Stimulated activated CD8-positive, alpha-beta memory T cell treated with anti-CD3 and anti-CD28 coated beads, Interleukin-7, amount 100 ng/mL, for 24 hours (primary cell): ENCODE measurements around the gene TMEM164.

Experiments
- DNase-seq: peaks from one replicate; pipeline ENCODE4 v3.0.0-alpha.2; 2020; ENCODE audit warnings: low read depth

Gene TMEM164

DNA sequence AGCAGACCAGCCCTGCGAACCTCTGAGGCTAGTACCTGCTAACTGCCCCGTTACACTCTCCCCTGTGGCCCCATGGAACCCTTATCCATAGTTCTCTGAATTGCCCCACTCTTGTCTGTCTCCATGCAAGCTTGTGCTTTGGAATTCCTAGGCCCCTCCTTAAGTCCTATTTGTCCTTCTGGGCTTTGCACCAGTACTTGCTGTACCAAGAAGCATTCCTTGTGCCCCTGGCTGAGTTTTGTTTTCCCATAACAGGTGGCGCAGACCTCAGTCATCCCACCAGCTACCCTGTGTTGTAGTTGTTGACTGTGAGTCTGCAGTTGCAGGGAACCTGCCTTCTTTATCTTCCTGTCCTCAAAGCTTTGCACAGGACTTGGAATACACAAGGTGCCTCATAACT, 167.1 kb downstream of the TMEM164 start:
- DNase-seq = no peak

DNA sequence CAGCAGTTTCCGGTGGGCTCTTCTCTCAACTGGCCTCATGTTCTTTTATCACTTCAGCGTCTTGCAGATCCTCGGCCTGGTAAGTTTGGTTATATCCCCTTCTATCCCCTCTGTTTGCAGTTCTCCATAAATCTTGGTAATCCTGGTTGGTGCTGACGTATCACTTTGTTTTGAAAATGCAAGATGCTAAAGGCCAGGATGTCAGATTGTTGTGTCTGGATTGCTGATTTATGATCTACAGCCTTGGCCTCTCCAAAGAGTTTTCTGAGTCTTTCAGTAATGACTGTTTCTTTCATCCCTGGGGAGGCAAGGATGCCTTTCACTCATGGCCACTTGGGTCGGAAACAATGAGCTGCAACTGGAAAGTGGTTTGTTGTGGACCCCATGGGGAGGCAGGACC, 168.5 kb downstream of the TMEM164 start:
- no peak for DNase-seq

DNA sequence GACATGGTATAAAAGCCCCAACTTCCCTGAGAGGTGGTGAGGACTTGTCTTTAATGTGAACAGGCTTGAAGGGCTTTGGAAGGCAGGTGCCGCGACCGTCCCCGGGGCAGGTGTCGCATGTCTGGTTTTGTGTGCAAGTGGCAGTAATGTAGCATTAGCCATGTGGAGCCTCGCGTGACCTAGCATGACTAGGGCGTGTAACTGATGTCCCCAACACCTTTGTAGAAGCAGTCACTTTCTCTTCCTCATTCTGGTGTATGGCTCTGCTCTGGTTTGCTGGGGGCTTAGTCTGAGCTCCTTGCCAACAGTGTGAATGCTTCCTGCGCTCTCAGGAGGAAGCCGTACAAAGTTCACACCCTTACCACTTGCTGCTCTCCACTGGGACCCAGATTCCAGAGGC, 169.3 kb downstream of the TMEM164 start:
- DNase-seq = no peak

DNA sequence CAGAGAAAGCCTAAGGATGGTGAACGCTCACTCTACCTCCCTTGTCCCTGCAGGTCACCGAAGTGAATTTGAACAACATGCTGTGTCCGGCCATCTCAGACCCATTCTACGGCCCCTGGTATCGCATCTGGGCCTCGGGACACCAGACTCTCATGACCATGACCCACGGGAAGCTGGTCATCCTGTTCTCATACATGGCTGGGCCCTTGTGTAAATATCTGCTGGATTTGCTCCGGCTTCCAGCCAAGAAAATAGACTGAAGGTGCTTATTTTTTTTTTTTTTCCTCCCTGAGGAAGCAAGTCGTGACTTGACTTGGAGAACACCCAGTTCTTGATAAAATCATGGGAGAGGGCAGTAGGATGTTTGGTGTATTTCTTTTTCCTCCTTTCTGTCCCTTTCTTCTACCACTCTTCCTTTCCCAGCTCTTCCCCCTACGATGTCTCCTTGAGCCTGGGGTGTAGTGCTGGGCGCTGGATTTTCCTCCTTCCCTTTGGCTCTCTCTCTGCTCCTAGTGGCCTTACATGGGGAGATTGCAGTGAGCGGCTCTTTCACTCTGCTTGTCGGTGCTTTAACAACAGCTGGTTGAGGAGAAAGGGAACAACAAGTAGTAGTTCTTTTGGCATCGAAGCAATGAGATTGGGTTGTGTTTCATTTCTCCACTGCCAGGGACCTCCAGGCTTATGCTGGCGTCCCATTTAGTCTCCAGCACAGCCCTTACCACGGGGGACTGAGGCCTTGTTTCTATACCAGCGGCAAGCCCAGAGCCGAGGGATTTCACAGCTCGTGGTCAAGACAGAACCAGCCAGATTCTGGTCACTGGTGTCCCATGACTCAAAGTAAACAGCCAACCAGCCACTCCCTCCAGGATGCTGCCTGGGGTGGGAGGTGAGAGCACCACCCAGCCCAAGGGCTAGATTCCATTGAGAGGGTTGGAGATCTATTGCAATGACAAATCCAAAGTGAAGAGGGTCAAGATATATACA, 170.6 kb downstream of the TMEM164 start:
- DNase-seq = no peak

DNA sequence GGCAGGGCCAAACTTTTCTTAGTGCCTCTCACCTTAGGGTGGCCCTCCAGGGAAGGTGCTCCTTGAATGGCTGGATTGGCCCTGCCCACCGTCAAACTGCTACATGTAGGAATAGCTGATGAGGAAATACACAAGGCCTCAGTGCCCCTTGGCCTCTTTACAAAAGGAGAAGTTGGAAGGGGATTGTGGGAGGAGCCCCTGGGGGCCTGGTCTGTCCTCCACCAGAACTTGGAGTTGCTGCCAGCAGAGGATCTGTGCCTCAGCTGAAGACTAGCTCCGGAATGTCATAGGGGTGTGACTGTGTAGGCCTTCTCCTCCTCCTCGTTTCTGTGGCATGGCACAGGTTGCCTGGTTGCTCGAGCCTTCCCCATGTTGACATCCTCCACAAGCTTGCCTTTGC, 172.2 kb downstream of the TMEM164 start:
- DNase-seq = no peak

DNA sequence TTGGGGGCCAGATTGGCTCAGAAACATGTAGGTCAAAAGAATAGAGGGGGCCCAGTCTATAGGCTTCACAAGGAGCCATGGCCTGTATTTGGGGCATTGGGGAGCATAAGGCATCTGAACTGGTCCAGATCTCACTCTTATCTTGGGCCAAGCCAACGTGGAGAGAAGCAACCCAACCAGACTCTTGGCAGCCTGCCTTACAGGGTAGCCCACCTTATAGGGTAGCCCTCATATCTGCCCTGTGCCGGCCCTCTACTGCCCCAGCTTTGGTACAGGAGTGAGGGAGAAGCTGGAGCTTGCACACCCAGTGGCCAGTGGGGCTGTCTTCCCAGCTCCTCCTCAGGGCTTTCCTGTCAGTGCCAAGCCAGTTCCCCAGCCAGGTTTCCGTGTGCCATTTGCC, 172.8 kb downstream of the TMEM164 start:
- no peak for DNase-seq

DNA sequence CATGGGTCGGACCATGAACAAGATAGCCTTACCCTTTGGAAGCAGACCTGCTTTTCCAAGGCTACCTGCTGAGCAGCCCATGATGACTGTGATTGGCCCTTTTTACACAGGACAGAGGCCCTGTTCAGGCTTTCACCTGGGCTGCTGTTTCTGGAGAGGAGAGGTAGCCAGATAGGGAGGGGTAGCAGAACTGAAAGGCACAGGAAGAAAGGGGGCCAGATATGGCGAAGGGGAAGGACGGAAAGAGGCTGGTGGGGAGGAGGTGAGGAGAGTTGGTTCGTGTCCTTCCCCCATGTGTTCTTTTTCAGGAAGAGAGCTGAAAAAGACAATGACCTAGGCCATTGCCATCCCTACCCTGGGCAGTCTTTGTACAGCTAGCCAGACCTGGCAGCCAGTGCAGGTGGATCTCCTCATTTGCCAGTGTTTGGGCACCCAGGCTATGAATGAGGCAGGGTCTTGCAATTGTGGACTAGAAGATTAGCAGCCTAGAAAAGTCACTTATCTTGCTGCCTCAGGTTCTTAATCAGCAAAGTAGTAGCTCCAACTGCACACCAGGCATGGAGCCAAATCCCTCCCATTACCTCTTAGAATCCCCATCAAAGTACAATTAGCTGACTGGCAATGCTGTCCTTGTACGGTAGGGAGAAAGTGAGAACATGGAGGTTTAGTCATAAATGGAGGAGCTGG, 175.4 kb downstream of the TMEM164 start:
- no peak for DNase-seq

DNA sequence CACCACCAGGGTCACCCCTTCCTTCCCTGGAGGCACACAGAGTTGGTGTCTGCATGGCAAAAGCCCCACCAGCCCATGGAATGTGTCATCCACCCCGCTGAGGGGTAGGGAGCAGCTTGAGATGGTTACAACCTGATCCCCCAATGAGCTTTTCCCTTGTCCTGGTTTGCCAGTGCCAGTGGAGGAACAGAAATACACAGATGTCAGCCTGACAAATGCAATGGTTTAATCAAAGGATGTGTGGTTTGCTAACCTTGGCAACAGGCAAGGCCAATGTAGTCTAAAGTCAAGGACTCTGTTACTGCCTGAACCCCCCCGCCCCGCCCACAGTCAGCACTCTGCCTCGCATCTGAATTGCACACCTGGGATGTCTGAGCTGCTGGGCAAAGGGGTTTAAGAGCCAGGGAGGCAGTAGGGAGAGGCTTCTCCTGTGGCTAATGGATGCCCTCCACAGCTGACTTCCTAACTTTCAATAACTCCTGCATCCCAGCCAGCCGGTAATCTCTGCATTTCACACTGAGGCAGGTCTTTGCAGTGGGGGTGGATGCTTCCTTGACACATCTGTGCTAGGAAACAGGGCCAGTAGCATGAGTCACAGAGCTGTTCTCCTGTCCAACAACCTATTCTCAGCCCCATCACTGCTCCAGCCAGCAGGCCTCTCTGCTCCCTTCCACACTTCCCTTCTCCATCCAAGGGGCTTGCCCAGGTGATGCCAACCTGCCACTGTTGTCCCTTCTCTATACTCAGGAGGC, 177.4 kb downstream of the TMEM164 start:
- DNase-seq = no peak

DNA sequence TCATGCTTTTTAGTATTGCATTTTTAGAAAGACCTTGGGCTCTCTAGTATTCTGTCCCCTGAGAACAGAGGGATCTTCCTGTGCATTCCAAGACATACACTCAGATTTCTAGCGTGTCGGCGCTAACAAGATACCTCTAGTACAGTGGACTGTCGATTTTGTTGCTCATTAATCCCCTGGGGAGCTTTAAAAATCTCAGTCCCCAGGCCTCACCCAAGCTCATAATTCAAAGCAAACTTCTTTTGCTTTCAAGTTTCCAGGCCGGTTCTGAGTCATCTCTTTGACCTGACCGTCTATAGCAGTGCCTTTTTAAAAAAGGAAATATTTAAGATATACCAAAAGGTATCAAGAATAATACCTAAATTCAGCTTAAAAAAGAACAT, 178.0 kb downstream of the TMEM164 start:
- no peak for DNase-seq

DNA sequence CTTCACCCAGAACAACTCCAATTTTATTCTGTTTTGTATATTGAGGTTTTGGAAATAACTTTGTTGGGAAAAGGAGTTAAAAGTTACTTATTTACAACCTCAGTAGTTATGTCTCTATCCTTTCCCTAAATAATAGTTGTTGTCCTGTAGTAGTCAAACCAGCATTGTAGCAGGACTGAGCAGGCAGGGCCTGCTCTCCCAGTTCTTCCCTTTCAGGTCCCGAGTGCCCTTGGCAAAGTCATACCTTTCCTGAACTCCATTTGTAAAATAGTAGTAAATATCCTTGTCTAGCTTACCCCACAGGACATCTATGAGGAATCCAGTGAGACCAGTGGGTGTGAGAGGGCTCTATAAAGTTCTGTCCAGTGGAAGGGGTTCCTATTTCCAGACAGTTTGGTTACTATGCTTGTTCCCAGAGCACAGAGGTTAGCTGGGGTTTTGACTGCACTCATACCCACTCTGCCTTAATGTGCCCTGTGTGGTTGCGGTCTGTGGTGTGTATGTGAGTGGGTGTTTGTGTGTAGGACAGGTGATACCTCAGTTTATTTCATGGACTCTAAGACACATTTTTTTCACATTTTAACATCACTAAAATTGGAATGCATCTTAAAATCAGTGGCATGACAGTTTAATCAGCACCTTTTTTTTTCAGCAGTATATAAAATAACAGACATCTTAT, 178.7 kb downstream of the TMEM164 start:
- no peak for DNase-seq

DNA sequence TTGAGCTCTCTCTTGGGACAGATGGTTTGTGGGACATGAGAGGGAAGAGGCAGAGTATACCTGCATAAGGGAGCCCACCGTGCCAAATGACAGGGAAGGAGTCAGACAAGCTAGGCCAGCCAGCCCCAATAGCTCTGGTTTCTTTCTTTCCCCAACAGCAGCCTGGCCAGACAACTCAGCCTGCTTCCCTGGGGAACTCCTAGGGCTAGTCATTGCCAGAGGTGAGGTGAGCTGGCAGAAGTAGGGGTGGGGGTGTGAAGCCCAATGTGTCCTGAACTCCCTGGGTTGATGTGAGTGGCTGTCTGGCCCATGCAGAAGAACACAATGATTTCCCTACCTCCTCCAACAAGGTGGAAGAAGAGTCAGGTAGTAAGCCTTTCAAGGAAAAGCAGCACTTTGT, 179.4 kb downstream of the TMEM164 start:
- no peak for DNase-seq

DNA sequence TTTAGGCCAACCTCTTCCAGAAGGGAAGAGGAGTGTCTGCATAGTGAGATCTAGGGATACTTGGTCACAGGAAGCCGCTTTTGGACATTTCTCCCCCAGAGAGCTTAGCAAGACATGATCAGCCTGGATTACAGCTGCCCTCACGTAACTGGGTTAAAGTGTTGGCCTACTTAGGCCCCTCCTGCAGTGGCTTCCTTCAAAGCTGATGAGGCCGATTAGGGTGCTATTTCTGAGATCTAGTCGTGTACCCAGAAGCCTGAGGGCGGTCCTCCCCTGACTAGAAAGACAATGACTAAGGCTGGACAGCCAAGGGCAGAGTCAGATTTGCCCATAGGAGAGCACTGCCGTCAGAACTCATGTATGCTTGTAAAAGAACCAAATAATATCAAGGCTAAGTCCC, 180.0 kb downstream of the TMEM164 start:
- no peak for DNase-seq

DNA sequence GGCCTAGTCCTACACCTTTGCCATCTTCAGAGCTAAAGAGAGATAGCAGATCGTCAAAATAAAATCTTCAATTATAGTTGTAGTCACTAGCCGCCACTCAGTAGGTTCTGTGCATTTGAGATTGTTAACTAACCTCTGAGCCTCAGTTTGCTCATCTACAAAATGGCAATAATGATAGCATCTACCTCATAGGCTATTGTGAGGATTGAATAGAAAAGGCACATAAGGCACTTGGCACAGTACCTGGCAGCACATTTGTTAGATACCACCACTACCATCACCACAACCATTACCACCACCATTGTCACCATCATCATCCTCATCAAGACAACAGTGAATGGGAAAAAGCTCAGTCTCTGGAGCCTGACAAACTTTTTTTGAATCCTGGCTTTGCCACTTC, 180.4 kb downstream of the TMEM164 start:
- no peak for DNase-seq

DNA sequence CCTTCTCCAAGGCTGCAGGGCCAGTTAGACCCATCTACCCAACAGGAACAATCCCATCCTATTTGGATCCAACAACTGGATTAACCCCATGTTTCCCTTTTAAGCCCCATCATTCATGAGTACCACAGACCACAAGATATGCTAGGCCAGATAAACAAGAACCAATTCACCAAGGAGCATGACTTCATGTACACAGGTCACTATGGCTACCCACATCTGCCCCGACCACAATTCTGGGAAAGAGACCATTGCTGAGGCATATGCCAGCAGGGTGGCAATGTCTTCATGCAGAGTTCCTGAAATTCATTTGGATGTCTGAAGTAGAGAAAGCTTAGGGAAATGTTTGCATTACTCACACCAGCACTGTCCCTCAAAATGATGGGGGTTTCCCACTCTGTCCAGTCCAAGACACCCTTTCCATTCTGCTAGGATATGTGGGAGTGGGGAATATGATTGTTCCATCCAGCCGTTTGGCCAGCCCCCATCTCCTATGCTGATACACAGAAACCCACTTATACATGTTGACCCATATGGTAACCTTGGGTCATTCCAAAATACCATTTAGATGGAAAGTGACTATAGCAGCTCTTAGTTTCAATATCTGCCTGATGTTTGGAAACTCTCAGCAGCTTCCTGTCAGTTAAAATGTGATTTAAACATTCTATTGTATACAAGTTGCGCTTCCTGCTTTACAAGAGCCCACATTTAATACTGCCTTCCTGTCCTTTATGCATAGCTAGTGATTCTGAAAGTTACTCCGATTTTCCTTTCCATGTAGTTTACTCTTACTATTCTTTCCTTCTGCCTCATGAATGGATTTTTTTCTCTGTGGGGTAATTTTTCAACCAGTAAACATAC, 186.0 kb downstream of the TMEM164 start:
- no peak for DNase-seq

DNA sequence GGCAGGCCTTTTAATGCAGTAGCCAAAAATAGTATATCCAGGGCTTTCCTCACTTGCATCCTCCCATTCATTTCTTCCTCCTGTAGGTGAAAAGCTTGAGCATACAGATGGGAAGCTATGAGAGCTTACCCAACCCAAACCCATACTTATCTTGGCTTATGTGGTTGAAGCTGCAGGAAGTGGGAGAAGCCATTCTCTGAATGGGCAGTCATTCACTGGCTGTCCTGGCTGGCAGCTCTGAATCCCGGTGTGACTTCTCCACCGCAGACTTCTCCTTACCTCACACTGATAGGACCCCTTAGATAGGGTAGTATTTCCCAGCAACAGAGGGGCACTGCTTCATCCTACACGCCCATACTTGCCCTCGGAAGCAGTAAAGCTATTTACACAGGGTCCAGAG, 189.6 kb downstream of the TMEM164 start:
- no peak for DNase-seq

DNA sequence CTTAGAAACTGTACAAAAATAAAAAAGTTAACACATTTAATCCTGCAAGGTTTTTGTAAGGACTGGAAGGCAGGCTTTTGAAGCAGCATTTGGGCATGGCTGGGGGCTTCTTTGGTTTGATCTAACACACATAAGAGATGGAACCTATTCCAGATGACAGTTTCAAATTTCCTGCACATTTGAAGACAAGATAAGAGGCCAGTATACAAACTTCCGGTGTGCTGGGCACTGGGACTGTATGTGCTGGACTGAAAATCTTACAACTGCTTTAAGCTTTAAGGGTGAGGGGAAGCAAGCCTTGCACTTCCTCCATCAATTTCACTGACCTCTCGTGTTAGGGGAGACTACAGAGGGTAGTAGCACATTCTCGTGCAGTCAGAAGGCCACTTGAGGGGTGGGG, 192.1 kb downstream of the TMEM164 start:
- DNase-seq = no peak

DNA sequence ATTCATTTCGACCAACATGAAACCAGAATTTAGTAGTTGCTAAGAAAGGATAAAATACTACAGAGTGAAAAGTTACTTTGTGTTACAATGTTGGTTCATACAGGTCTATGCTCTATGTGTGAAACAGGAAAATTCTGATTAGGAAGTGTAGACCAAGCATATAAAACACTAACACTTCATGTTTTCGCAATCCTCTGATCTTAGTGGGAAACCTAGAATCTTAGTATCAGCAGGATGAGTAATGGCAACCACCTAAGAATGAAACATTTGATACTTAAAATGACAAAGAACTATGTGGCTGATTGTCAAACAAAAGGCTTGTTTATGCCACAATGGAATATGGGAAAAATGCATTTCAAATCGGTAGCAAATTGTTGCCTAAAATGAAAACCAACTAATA, 198.9 kb downstream of the TMEM164 start:
- DNase-seq = no peak

DNA sequence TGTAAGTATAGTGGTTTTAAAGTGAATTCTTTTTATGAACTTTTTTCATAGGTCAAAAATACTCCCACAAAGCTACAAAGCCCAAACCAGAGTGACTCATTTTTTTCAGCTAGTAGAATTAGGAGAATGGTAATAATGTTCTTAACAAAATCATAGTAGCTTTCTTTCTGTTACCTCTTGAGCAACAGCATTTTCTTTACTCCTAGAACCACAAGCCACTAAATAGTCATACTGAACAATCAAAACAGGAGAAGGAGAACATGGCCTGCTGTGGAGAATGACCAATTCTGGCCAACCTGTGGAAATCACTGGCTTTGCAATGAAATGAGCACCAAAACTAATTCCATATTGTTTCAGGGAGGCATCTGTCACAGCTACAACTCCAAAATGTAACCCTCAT, 202.1 kb downstream of the TMEM164 start:
- no peak for DNase-seq

DNA sequence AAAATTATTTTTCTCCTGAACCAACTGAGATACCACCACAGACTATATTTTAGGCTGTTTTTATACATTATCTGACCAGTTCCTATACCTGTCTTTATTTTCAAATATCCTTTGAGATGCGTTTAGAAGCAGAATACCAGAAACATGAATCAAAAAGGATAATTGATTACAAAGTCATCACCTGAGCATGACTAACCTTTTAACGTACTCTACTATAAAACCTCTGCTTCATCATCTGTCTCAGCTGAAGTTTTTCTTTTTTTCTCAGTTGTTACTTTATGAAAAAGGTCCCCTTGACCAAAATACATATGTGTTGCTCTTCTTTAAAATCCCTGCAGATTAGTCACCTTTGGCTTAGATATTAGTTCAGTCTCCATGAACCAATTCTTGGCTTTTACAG, 205.2 kb downstream of the TMEM164 start:
- no peak for DNase-seq

DNA sequence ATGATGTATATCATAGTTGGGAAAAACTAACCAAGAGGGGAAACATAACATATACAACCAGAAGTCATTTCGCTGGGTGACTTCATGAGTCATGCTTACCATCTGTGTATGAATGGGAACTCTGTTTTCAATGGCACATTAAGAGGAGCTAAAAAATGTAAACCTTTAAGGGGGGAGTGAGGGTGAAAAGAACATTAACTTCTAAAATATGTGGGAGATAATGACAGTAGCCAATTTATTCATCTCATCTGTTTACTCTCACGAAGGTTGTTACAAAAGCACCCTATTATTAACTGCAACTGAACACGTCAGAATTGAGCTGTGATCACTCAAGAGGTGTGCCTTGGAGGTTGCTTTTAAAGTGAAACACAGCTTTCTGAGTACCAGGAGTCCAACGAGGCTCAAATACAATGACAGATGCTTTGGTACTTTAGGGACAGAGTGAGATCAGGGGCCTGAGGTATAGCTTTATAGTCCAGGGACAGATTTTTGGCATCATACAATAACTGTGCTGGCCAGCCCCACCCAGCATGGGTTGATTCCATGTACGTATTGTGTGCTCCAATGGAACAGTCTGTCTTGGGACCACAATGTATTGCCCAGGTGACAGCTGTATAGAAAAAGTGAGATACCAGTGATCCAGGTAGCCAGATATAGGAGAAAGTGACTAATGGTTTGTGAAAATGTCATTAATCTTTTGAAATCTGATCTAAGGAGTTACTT, 207.7 kb downstream of the TMEM164 start:
- DNase-seq = no peak

DNA sequence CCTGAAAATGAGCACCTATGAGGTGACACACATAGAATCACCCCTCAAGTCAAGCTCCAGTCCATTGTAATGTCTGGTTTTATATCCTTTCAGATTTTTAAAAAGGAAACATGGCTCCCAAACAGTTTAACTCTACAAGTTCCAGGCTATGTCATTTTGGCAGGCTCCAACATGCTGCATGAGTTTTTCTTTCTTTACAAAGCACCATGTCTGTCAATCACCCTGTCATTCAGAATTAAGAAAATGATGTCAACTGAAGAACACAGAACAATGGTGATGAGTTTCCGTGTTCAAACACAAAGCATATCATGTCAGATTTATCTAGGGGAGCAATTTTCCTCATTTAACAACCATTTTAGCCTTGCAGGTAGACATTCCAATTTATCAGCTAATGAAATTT, 208.4 kb downstream of the TMEM164 start:
- no peak for DNase-seq
